ENCODE measurements around the gene TSEN34.

TSEN34 gene

GRCh38 chr19:54186351-54186750 is 4.8 kb upstream of the TSEN34 start:
- no peak overlapping the region for H3K27ac ChIP-seq (ENCODE audit: low read length)
- H3K36me3 ChIP-seq (ENCODE audit: insufficient read depth, low read length): peaks cover 18% of the 10 kb centered on the region
- no peaks in the 10 kb centered on the region for H3K9me3 ChIP-seq (ENCODE audit: insufficient read depth, low read length, severe bottlenecking)
- no peak overlapping the region for H3K9ac ChIP-seq (ENCODE audit: low read depth, low read length)
- TF ChIP-seq EZH2 (IDR thresholded peaks at IDR 0.05; ENCODE audit: borderline replicate concordance, low read depth, low read length, severe bottlenecking): no peak
- TF ChIP-seq CTCF (IDR thresholded peaks at IDR 0.05; ENCODE audit: borderline replicate concordance, extremely low read depth, low read length, poor library complexity, severe bottlenecking): no peak
- no peak overlapping the region for H2AFZ ChIP-seq (ENCODE audit: low read depth, low read length)
- peaks cover 3% of the 10 kb centered on the region for H4K20me1 ChIP-seq (ENCODE audit: insufficient read depth, low read length)
- ATAC-seq (ENCODE audit: insufficient read depth, low read depth) (no peak), DNase-seq (no peak)
- H3K4me3 ChIP-seq (ENCODE audit: low read depth in 1 of 2, low read length in 2 of 2): no peak overlapping the region
- peaks cover 18% of the 10 kb centered on the region for H3K4me1 ChIP-seq (ENCODE audit: insufficient read depth, low read length)
- H3K27me3 ChIP-seq (ENCODE audit: insufficient read depth, low read length, poor library complexity): no peaks in the 10 kb centered on the region
- H3K79me2 ChIP-seq (ENCODE audit: insufficient read depth, low read length): peaks cover 21% of the 10 kb centered on the region
- H3K4me2 ChIP-seq (ENCODE audit: insufficient read depth, low read length): no peak overlapping the region

DNA sequence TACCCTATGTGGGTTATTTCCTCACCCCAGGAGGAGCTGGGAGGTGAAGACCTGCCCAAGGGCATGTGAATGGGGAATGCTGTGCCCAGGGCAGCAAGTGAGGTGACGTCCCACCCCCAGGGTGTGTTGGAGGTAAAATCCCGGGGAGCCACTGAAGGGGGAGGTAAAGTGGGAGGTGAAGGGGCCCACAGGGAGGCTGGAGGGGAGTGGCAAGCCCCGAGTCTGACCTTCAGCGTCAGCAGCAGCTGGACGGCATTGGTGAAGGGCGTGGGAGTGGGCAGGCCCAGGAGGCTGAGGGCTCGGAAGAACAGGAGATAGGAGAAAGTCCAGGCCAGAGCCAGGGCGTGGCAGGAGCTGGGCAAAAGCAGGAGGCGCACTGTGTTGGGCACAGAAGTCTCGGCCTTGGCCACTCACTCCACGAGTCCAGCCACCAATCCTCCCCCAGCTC is 4.2 kb upstream of the TSEN34 start:
- Histone ChIP-seq H4K20me1 (ENCODE audit: insufficient read depth, low read length) (peaks cover 9% of the 10 kb centered on the region), H3K27ac (ENCODE audit: low read length) (no peak overlapping the region), H3K4me1 (ENCODE audit: insufficient read depth, low read length) (peaks cover 24% of the 10 kb centered on the region), H3K4me2 (ENCODE audit: insufficient read depth, low read length) (no peak overlapping the region), H3K4me3 (ENCODE audit: low read depth in 1 of 2, low read length in 2 of 2) (no peak overlapping the region), H3K9ac (ENCODE audit: low read depth, low read length) (no peak overlapping the region; the same call in 1 of the 2 replicates), H3K36me3 (ENCODE audit: insufficient read depth, low read length) (peaks cover 18% of the 10 kb centered on the region), H3K79me2 (ENCODE audit: insufficient read depth, low read length) (peaks cover 27% of the 10 kb centered on the region), H3K9me3 (ENCODE audit: insufficient read depth, low read length, severe bottlenecking) (no peaks in the 10 kb centered on the region), H2AFZ (ENCODE audit: low read depth, low read length) (no peak overlapping the region), H3K27me3 (ENCODE audit: insufficient read depth, low read length, poor library complexity) (no peaks in the 10 kb centered on the region)
- DNase-seq (no peak), ATAC-seq (ENCODE audit: insufficient read depth, low read depth) (no peak)
- TF ChIP-seq EZH2 (IDR thresholded peaks at IDR 0.05; ENCODE audit: borderline replicate concordance, low read depth, low read length, severe bottlenecking) (no peak), CTCF (IDR thresholded peaks at IDR 0.05; ENCODE audit: borderline replicate concordance, extremely low read depth, low read length, poor library complexity, severe bottlenecking) (no peak)

DNA sequence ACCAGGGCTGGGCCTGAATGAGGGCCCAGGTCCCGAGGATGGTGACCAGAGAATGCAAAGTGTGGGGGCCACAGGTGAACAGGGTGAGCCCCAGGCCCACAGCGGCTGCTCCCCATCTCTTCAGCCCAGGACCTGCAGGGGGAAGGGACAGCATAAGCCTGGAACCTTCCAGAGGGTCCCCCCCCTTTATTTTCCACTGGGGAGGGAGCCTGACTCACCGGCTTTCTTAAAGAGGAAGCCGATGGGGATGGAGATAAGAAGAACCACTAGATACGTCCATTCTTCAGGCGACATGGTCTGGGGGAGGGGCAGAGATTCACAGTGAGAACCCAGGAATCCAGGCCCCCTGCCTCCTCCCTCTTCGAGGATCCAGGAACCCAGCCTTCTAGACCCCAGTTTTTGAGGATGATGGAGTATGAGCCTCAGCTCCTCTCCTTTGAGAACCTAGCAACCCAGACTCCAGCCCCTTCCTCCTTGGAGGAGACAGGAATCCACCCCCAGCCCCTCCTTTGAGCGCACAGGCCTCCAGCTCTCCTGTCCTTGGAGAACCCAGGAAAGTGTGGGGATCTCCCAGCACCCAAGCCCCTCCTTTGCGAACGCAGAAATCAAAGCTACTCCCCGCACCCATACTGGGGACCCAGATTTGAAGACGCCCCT is 2.8 kb upstream of the TSEN34 start:
- no peak overlapping the region for H2AFZ ChIP-seq (ENCODE audit: low read depth, low read length)
- no peak for ATAC-seq (ENCODE audit: insufficient read depth, low read depth)
- DNase-seq: peak; percentile 58

More for the DNA sequence above, 2.8 kb upstream of the TSEN34 start:
- H3K27me3 ChIP-seq (ENCODE audit: insufficient read depth, low read length, poor library complexity): no peaks in the 10 kb centered on the region
- TF ChIP-seq CTCF (IDR thresholded peaks at IDR 0.05; ENCODE audit: borderline replicate concordance, extremely low read depth, low read length, poor library complexity, severe bottlenecking) (no peak), EZH2 (IDR thresholded peaks at IDR 0.05; ENCODE audit: borderline replicate concordance, low read depth, low read length, severe bottlenecking) (no peak)
- H3K79me2 ChIP-seq (ENCODE audit: insufficient read depth, low read length): peaks cover 37% of the 10 kb centered on the region
- H3K27ac ChIP-seq (ENCODE audit: low read length): peak overlapping the region; percentile 77
- H3K9ac ChIP-seq (ENCODE audit: low read depth, low read length): peak overlapping the region; percentile 84
- peaks cover 16% of the 10 kb centered on the region for H4K20me1 ChIP-seq (ENCODE audit: insufficient read depth, low read length)
- peak overlapping the region; percentile 67 for H3K4me2 ChIP-seq (ENCODE audit: insufficient read depth, low read length)
- H3K4me1 ChIP-seq (ENCODE audit: insufficient read depth, low read length): peaks cover 37% of the 10 kb centered on the region
- peaks cover 21% of the 10 kb centered on the region for H3K36me3 ChIP-seq (ENCODE audit: insufficient read depth, low read length)
- H3K4me3 ChIP-seq (ENCODE audit: low read depth in 1 of 2, low read length in 2 of 2): peak overlapping the region; percentile 60 to 73; a peak in 3 of 4 replicates
- no peaks in the 10 kb centered on the region for H3K9me3 ChIP-seq (ENCODE audit: insufficient read depth, low read length, severe bottlenecking)

Data from DND-41 (cell line).